Pancreas (tissue), 10 donors: ENCODE measurements around the gene THSD4. TPM values are rescaled to one million over a fixed set of nuclear protein-coding genes. Genes with fewer than 3 reads are reported as not detected.

ENCODE experiments used
- ATAC-seq, 4 donors: fragments of 200-7000 bp; cut with Tn5 transposase; one replicate each; pipeline versions ENCODE4 v1.8.0 to v1.9.1; 2020; ENCODE audit warnings: mild to moderate bottlenecking in 4 of 4, moderate library complexity in 4 of 4
- DNase-seq, 6 donors: peaks; one replicate each; pipeline ENCODE4 v3.0.0-alpha.2; 2020
- FAIRE-seq: peaks from 2 replicates; lab custom pipeline; 2012; peaks lifted over from hg19 to GRCh38; lab: Jason Lieb, UNC
- H3K27ac ChIP-seq, 4 donors: fragments of 200-600 bp; sonication (generic); 1 replicate in 3 of 4; 2 replicates in 1 of 4; pipeline versions ENCODE4 v1.5.0 to v1.8.0; 2020
- H3K27me3 ChIP-seq, 4 donors: fragments of 200-600 bp; one replicate each; pipeline ENCODE4 v1.8.0; 2021
- H3K36me3 ChIP-seq, 3 donors: fragments of 200-600 bp; sonication (generic) in 1 of 3; one replicate each; pipeline versions ENCODE4 v1.5.0 to v1.8.0; 2020 to 2021
- H3K4me1 ChIP-seq, 3 donors: fragments of 200-600 bp; one replicate each; pipeline ENCODE4 v1.8.0; 2021
- H3K4me3 ChIP-seq, 4 donors: fragments of 200-600 bp; sonication (generic) in 2 of 4; one replicate each; pipeline versions ENCODE4 v1.5.0 to v1.8.0; 2020 to 2021
- H3K9me3 ChIP-seq, 4 donors: fragments of 200-600 bp; one replicate each; pipeline ENCODE4 v1.8.0; 2021
- CTCF ChIP-seq, 4 donors: fragments of 200-600 bp; sonication (generic) in 3 of 4; IDR thresholded peaks; one replicate each; pipeline versions ENCODE4 v1.5.0 to v1.8.0; 2021; ENCODE audit warnings: antibody characterized with exemption in 4 of 4
- WGBS, 2 donors: extraction: QIAGEN DNeasy Blood & Tissue Kit; methylation state at CpG; one replicate each; pipeline ENCODE4 v1.1.7; 2013; 5-methylcytosine and 5-hydroxymethylcytosine counted together
- intact Hi-C, 3 donors: fragments of 100-400 bp; cut with DNase I; formaldehyde crosslinking; loops; one replicate each; pipeline versions ENCODE4 v1.11.1 to v1.14.2; 2022
- polyA plus RNA-seq, 2 donors: library from polyadenylated mRNA; stranded (reverse); fragments of 200-250 nt; gene quantifications; one replicate each; pipeline ENCODE4 v1.2.3, GENCODE V29; 2013
- total RNA-seq, 6 donors: library from RNA; stranded (reverse); fragmentation: NEBNext Ultra II Directional in 4 of 6; extraction: Animal tissue kit (Norgen Biotek cat#: 25700) in 4 of 6; gene quantifications; one replicate each; pipeline versions ENCODE4 v1.2.1 to v1.2.4, GENCODE V29; 2021 to 2023
- donor health status: healthy with polysubstance abuse.
- donor health status: DM: no; HTN: no; CAD: no; lungs with moderate emphysema.
- donor health status: DM: no; HTN: no; CAD: no.
- donor health status: control.
- donor health status: control.
- donor health status: Bipolar disorder and iron deficiency.
- donor health status: DM: yes; HTN: yes; CAD: no.
- donor health status: DM: no; HTN: no; CAD: no.
- donor health status: DM: no; HTN: no; CAD: no.
- donor health status: DM: yes; HTN: yes; CAD: no.

The THSD4 gene
- total and polyA plus RNA-seq, 8 donors: 6.0 to 17.8 (median 13.3) TPM

- ATAC-seq (no peak), FAIRE-seq (no peak), DNase-seq (no peak)
- intact Hi-C loops: no loop called here
- no peaks in the 10 kb centered on the region for H3K36me3 ChIP-seq
- no peaks in the 10 kb centered on the region for H3K9me3 ChIP-seq
- no peak for TF ChIP-seq CTCF (IDR thresholded peaks at IDR 0.05)
- H3K27me3 ChIP-seq: no peaks in the 10 kb centered on the region
- no peak overlapping the region for H3K27ac ChIP-seq
- no peak overlapping the region for H3K4me3 ChIP-seq
- WGBS, 2 donors: 71 to 87% methylated on average over 4 of the region's 4 CpGs
- no peaks in the 10 kb centered on the region for H3K4me1 ChIP-seq
Measured at GRCh38 chr15:71734709-71735384, 619.6 kb downstream of the THSD4 start.

GRCh38 chr15:71735385-71735757 is 620.1 kb downstream of the THSD4 start:
- H3K9me3 ChIP-seq: no peaks in the 10 kb centered on the region
- DNase-seq: no peak
- no peaks in the 10 kb centered on the region for H3K36me3 ChIP-seq
- no peak for ATAC-seq
- H3K4me3 ChIP-seq: no peak overlapping the region
- no peak overlapping the region for H3K27ac ChIP-seq
- intact Hi-C loops: no loop called here
- no peak for TF ChIP-seq CTCF (IDR thresholded peaks at IDR 0.05)
- WGBS, 2 donors: 56 to 69% methylated on average over 2 of the region's 2 CpGs
- FAIRE-seq: no peak
- no peaks in the 10 kb centered on the region for H3K4me1 ChIP-seq
- no peaks in the 10 kb centered on the region for H3K27me3 ChIP-seq

GRCh38 chr15:71736286-71736947 is 621.1 kb downstream of the THSD4 start:
- no peak for TF ChIP-seq CTCF (IDR thresholded peaks at IDR 0.05)
- WGBS, 2 donors: 67 to 78% methylated on average over 6 of the region's 6 CpGs

GRCh38 chr15:71737761-71738160 is 622.5 kb downstream of the THSD4 start:
- Histone ChIP-seq H3K4me3 (no peak overlapping the region), H3K9me3 (no peaks in the 10 kb centered on the region), H3K27me3 (no peaks in the 10 kb centered on the region), H3K4me1 (no peaks in the 10 kb centered on the region), H3K36me3 (no peaks in the 10 kb centered on the region), H3K27ac (no peak overlapping the region)
- TF ChIP-seq CTCF (IDR thresholded peaks at IDR 0.05): no peak
- 69 to 84% methylated on average over 15 to 16 of the region's 16 CpGs for WGBS, 2 donors
- DNase-seq (no peak), ATAC-seq (no peak), FAIRE-seq (no peak)
- intact Hi-C loops: no loop called here

More at GRCh38 chr15:71736286-71736947, 621.1 kb downstream of the THSD4 start:
- no peaks in the 10 kb centered on the region for H3K36me3 ChIP-seq
- intact Hi-C loops: no loop called here
- DNase-seq: no peak
- no peaks in the 10 kb centered on the region for H3K27me3 ChIP-seq
- FAIRE-seq: no peak
- H3K27ac ChIP-seq: no peak overlapping the region
- no peaks in the 10 kb centered on the region for H3K9me3 ChIP-seq
- H3K4me3 ChIP-seq: no peak overlapping the region
- no peaks in the 10 kb centered on the region for H3K4me1 ChIP-seq
- no peak for ATAC-seq

GRCh38 chr15:71739355-71739754 is 624.1 kb downstream of the THSD4 start:
- Histone ChIP-seq H3K4me3 (no peak overlapping the region), H3K27ac (no peak overlapping the region), H3K36me3 (no peaks in the 10 kb centered on the region), H3K9me3 (no peaks in the 10 kb centered on the region), H3K4me1 (no peaks in the 10 kb centered on the region), H3K27me3 (no peaks in the 10 kb centered on the region)
- 8 to 12% methylated on average over 1 of the region's 1 CpG for WGBS, 2 donors
- DNase-seq (no peak), ATAC-seq (no peak), FAIRE-seq (no peak)
- no peak for TF ChIP-seq CTCF (IDR thresholded peaks at IDR 0.05)
- intact Hi-C loops: no loop called here
